ENCODE data around the gene RPL7A.
"Not testable (repeated sequence)": the region's sequence is repeated elsewhere in the genome, so short reads cannot be mapped to it uniquely, and the experiment has no call there.

RPL7A gene

DNA sequence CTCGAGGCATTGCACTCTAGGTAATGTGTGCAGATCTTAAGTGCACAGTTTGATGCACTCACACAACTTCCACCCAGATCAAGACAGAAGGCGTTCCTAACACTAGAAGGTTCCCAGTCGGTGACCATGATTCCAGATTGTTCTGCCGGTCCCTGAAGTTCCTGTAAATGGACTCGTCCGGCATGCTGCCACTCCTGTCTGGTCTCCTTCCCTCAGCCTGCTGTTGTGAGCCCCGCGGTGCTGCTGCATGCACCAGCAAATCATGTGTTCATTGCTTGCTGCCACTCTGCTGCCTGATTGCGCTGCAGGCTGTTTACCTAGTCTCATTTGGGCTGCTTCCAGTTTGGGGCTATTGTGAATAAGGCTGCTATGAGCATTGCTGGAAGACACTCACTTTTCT is 39.7 kb downstream of the RPL7A start:
- TF ChIP-seq EZH2phosphoT487 (IDR thresholded peaks at IDR 0.05; ENCODE audit: borderline replicate concordance, low read length), result no peak
- TF ChIP-seq, protein P1, sequence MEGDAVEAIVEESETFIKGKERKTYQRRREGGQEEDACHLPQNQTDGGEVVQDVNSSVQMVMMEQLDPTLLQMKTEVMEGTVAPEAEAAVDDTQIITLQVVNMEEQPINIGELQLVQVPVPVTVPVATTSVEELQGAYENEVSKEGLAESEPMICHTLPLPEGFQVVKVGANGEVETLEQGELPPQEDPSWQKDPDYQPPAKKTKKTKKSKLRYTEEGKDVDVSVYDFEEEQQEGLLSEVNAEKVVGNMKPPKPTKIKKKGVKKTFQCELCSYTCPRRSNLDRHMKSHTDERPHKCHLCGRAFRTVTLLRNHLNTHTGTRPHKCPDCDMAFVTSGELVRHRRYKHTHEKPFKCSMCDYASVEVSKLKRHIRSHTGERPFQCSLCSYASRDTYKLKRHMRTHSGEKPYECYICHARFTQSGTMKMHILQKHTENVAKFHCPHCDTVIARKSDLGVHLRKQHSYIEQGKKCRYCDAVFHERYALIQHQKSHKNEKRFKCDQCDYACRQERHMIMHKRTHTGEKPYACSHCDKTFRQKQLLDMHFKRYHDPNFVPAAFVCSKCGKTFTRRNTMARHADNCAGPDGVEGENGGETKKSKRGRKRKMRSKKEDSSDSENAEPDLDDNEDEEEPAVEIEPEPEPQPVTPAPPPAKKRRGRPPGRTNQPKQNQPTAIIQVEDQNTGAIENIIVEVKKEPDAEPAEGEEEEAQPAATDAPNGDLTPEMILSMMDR (IDR thresholded peaks at IDR 0.05; ENCODE audit: low read depth, low read length, poor library complexity, severe bottlenecking), result no peak
- Histone ChIP-seq H3K9me2 (replicated peaks; ENCODE audit: control insufficient read depth, low read length) (no peaks in the 10 kb centered on the region), H3K4me3 (ENCODE audit: low read length) (no peak overlapping the region), H3K4me2 (ENCODE audit: low read length) (no peak overlapping the region), H3K36me3 (ENCODE audit: control insufficient read depth, low read length) (no peaks in the 10 kb centered on the region), H3K9me3 (ENCODE audit: control insufficient read depth, insufficient read depth, low read length) (peaks cover 6% of the 10 kb centered on the region; the same call in 1 of the 2 replicates), H3K27me3 (ENCODE audit: control insufficient read depth, low read length) (no peaks in the 10 kb centered on the region), H3K79me2 (ENCODE audit: control insufficient read depth, low read length) (no peaks in the 10 kb centered on the region), H3F3A (ENCODE audit: control insufficient read depth, insufficient read depth) (no peaks in the 10 kb centered on the region), H4K20me1 (ENCODE audit: control insufficient read depth, insufficient read depth, low read depth, low read length) (no peaks in the 10 kb centered on the region), H3K4me1 (ENCODE audit: control insufficient read depth, low read length) (no peaks in the 10 kb centered on the region), H3K27ac (ENCODE audit: low read depth, low read length) (no peak overlapping the region)

- Histone ChIP-seq H3K36me3 (ENCODE audit: control insufficient read depth, low read length) (no peaks in the 10 kb centered on the region), H4K20me1 (ENCODE audit: control insufficient read depth, insufficient read depth, low read depth, low read length) (no peaks in the 10 kb centered on the region), H3K27me3 (ENCODE audit: control insufficient read depth, low read length) (no peaks in the 10 kb centered on the region), H3F3A (ENCODE audit: control insufficient read depth, insufficient read depth) (no peaks in the 10 kb centered on the region), H3K4me2 (ENCODE audit: low read length) (no peak overlapping the region), H3K4me1 (ENCODE audit: control insufficient read depth, low read length) (no peaks in the 10 kb centered on the region), H3K9me3 (ENCODE audit: control insufficient read depth, insufficient read depth, low read length) (no peaks in the 10 kb centered on the region), H3K9me2 (replicated peaks; ENCODE audit: control insufficient read depth, low read length) (no peaks in the 10 kb centered on the region), H3K27ac (ENCODE audit: low read depth, low read length) (no peak overlapping the region), H3K79me2 (ENCODE audit: control insufficient read depth, low read length) (no peaks in the 10 kb centered on the region), H3K4me3 (ENCODE audit: low read length) (no peak overlapping the region)
- TF ChIP-seq EZH2phosphoT487 (IDR thresholded peaks at IDR 0.05; ENCODE audit: borderline replicate concordance, low read length), result no peak
Observed at GRCh38 chr9:133389025-133389557, 41.1 kb downstream of the RPL7A start.

- Histone ChIP-seq H3K79me2 (ENCODE audit: control insufficient read depth, low read length) (no peaks in the 10 kb centered on the region), H3K9me3 (ENCODE audit: control insufficient read depth, insufficient read depth, low read length) (no peaks in the 10 kb centered on the region), H3F3A (ENCODE audit: control insufficient read depth, insufficient read depth) (no peaks in the 10 kb centered on the region), H3K36me3 (ENCODE audit: control insufficient read depth, low read length) (no peaks in the 10 kb centered on the region), H3K27me3 (ENCODE audit: control insufficient read depth, low read length) (no peaks in the 10 kb centered on the region), H4K20me1 (ENCODE audit: control insufficient read depth, insufficient read depth, low read depth, low read length) (no peaks in the 10 kb centered on the region), H3K4me2 (ENCODE audit: low read length) (no peak overlapping the region), H3K9me2 (replicated peaks; ENCODE audit: control insufficient read depth, low read length) (no peaks in the 10 kb centered on the region), H3K27ac (ENCODE audit: low read depth, low read length) (no peak overlapping the region), H3K4me1 (ENCODE audit: control insufficient read depth, low read length) (no peaks in the 10 kb centered on the region), H3K4me3 (ENCODE audit: low read length) (no peak overlapping the region)
- TF ChIP-seq, protein P1 (IDR thresholded peaks at IDR 0.05; ENCODE audit: low read depth, low read length, poor library complexity, severe bottlenecking), result no peak
- TF ChIP-seq EZH2phosphoT487 (IDR thresholded peaks at IDR 0.05; ENCODE audit: borderline replicate concordance, low read length), result no peak
Observed at GRCh38 chr9:133389562-133389961, 41.5 kb downstream of the RPL7A start.

GRCh38 chr9:133390713-133391112 is 42.7 kb downstream of the RPL7A start:
- Histone ChIP-seq H3K9me2 (replicated peaks; ENCODE audit: control insufficient read depth, low read length) (no peaks in the 10 kb centered on the region), H4K20me1 (ENCODE audit: control insufficient read depth, insufficient read depth, low read depth, low read length) (no peaks in the 10 kb centered on the region), H3K4me3 (ENCODE audit: low read length) (no peak overlapping the region), H3F3A (ENCODE audit: control insufficient read depth, insufficient read depth) (no peaks in the 10 kb centered on the region), H3K4me2 (ENCODE audit: low read length) (no peak overlapping the region), H3K27ac (ENCODE audit: low read depth, low read length) (no peak overlapping the region), H3K79me2 (ENCODE audit: control insufficient read depth, low read length) (no peaks in the 10 kb centered on the region), H3K27me3 (ENCODE audit: control insufficient read depth, low read length) (no peaks in the 10 kb centered on the region), H3K4me1 (ENCODE audit: control insufficient read depth, low read length) (no peaks in the 10 kb centered on the region), H3K36me3 (ENCODE audit: control insufficient read depth, low read length) (no peaks in the 10 kb centered on the region), H3K9me3 (ENCODE audit: control insufficient read depth, insufficient read depth, low read length) (no peaks in the 10 kb centered on the region)
- TF ChIP-seq, protein P1 (IDR thresholded peaks at IDR 0.05; ENCODE audit: low read depth, low read length, poor library complexity, severe bottlenecking), result no peak
- TF ChIP-seq EZH2phosphoT487 (IDR thresholded peaks at IDR 0.05; ENCODE audit: borderline replicate concordance, low read length), result no peak

DNA sequence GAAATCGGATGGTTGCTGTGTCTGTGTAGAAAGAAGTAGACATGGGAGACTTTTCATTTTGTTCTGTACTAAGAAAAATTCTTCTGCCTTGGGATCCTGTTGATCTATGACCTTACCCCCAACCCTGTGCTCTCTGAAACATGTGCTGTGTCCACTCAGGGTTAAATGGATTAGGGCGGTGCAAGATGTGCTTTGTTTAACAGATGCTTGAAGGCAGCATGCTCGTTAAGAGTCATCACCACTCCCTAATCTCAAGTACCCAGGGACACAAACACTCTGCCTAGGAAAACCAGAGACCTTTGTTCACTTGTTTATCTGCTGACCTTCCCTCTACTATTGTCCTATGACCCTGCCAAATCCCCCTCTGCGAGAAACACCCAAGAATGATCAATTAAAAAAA is 43.4 kb downstream of the RPL7A start:
- H3F3A ChIP-seq (ENCODE audit: control insufficient read depth, insufficient read depth); H3K4me2 ChIP-seq (ENCODE audit: low read length); H3K9me3 ChIP-seq (ENCODE audit: control insufficient read depth, insufficient read depth, low read length); H3K9me2 ChIP-seq (replicated peaks; ENCODE audit: control insufficient read depth, low read length); H3K27me3 ChIP-seq (ENCODE audit: control insufficient read depth, low read length); H3K4me1 ChIP-seq (ENCODE audit: control insufficient read depth, low read length); H4K20me1 ChIP-seq (ENCODE audit: control insufficient read depth, insufficient read depth, low read depth, low read length); H3K27ac ChIP-seq (ENCODE audit: low read depth, low read length); H3K4me3 ChIP-seq (ENCODE audit: low read length); H3K36me3 ChIP-seq (ENCODE audit: control insufficient read depth, low read length); H3K79me2 ChIP-seq (ENCODE audit: control insufficient read depth, low read length): not testable (repeated sequence)

DNA sequence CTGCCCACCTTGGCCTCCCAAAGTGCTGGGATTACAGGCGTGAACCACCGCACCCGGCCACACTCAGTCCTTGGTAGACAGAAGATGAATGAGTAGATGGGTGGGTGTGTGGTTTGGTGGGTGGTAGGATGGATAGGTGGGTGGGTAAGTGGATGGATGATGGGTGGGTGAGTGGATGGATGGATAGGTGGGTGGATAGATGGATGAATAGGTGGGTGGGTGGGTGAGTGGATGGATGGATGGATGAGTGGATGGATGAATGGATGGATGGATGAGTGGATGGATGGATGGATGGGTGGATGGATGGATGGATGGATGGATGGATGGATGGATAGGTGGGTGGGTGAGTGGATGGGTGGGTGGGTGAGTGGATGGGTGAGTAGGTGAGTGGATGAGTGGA is 44.3 kb downstream of the RPL7A start:
- not testable (repeated sequence) for H3K9me2 ChIP-seq (replicated peaks; ENCODE audit: control insufficient read depth, low read length); H3K9me3 ChIP-seq (ENCODE audit: control insufficient read depth, insufficient read depth, low read length); H3K4me1 ChIP-seq (ENCODE audit: control insufficient read depth, low read length); H3K36me3 ChIP-seq (ENCODE audit: control insufficient read depth, low read length); H3K27me3 ChIP-seq (ENCODE audit: control insufficient read depth, low read length); H3K4me2 ChIP-seq (ENCODE audit: low read length); H3K79me2 ChIP-seq (ENCODE audit: control insufficient read depth, low read length); H3K27ac ChIP-seq (ENCODE audit: low read depth, low read length); H3K4me3 ChIP-seq (ENCODE audit: low read length); H4K20me1 ChIP-seq (ENCODE audit: control insufficient read depth, insufficient read depth, low read depth, low read length); H3F3A ChIP-seq (ENCODE audit: control insufficient read depth, insufficient read depth)

Data from DOHH2 (cell line).